HG02840 (cell line): Measurements from ENCODE around the gene FAM193B.
"Not testable (repeated sequence)": the region's sequence is repeated elsewhere in the genome, so short reads cannot be mapped to it uniquely, and the experiment has no call there.

Experiments used
- ATAC-seq: cut with Tn5 transposase; IDR thresholded peaks from one replicate; pipeline ENCODE4 v1.9.1; 2021; ENCODE audit warnings: mild to moderate bottlenecking, moderate library complexity, moderate number of reproducible peaks; ENCODE audit not compliant: unreplicated experiment, low FRiP score

Gene FAM193B

GRCh38 chr5:177578316-177578715 lies 24.0 kb upstream of the FAM193B start:
- no peak for ATAC-seq

DNA sequence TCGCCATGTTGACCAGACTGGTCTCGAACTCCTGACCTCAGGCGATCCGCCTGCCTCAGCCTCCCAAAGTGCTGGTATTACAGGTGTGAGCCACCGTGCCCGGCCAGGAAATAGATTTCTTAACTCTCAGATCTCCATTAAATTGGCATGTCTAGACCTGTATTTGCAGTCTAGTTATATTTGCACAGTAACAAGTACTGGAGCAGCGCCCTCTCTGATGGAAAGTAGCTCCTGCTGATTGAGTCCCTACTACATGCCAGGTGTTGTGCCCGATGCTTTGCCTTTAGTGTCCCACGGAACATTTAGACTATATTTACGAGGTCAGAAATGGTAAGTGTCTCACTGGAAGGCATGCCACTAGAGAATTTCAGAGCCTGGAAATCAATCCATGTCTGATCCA lies 21.8 kb upstream of the FAM193B start:
- ATAC-seq, result no peak

DNA sequence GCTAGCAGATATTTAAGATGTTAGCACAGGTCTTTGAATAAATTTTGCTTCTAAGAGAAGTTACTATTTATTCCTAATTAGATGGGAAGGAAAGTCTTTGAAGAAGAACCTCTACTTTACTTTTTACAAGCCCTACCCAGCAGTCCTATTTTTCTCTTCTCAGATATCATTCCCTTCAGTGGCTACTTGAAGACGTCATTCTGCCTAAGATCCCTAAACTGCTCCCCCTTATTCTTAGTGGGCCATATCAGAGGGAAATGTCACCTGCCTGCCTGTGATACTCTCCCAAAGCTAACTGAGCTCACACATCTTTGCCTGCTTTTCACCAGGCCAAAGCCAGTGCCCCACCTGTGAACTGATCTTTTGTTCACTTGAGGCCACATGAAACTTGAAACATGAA lies 21.1 kb upstream of the FAM193B start:
- no peak for ATAC-seq

GRCh38 chr5:177569894-177570293 lies 15.5 kb upstream of the FAM193B start:
- ATAC-seq, result no peak

DNA sequence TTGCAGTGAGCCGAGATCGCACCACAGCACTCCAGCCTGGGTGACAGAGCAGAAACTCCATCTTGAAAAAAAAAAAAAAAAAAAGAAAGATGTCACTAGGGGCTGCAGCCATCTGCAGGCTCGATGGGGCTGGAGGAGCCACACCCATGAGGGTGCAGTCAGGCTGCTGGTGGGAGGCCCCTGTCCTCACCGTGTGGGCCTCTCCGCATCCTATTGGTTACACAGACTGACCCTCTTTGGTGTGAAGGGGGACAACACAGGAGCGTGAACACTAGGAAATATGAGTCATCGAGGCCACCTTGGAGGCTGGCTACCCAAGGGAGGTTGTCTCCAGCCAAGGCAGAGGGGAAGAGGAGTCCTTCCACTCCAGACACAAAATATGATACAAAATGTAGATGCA lies 14.0 kb upstream of the FAM193B start:
- no peak for ATAC-seq

- no peak for ATAC-seq
Measured at GRCh38 chr5:177565046-177565445, 10.7 kb upstream of the FAM193B start.

DNA sequence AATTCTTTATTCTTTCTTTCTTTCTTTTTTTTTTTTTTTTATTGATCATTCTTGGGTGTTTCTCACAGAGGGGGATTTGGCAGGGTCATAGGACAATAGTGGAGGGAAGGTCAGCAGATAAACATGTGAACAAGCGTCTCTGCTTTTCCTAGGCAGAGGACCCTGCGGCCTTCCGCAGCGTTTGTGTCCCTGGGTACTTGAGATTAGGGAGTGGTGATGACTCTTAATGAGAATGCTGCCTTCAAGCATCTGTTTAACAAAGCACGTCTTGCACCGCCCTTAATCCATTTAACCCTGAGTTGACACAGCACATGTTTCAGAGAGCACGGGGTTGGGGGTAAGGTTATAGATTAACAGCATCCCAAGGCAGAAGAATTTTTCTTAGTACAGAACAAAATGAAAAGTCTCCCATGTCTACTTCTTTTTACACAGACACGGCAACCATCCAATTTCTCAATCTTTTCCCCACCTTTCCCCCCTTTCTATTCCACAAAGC lies 5.1 kb upstream of the FAM193B start:
- not testable (repeated sequence) for ATAC-seq

- ATAC-seq, result no peak
Measured at GRCh38 chr5:177557796-177558195, 3.4 kb upstream of the FAM193B start.

- ATAC-seq, result no peak
Measured at GRCh38 chr5:177557041-177557647, 2.8 kb upstream of the FAM193B start.

- ATAC-seq, result no peak
Measured at GRCh38 chr5:177555665-177556064, 1.3 kb upstream of the FAM193B start.

- ATAC-seq, result no peak
Measured at GRCh38 chr5:177555228-177555627, 865 bp upstream of the FAM193B start.

DNA sequence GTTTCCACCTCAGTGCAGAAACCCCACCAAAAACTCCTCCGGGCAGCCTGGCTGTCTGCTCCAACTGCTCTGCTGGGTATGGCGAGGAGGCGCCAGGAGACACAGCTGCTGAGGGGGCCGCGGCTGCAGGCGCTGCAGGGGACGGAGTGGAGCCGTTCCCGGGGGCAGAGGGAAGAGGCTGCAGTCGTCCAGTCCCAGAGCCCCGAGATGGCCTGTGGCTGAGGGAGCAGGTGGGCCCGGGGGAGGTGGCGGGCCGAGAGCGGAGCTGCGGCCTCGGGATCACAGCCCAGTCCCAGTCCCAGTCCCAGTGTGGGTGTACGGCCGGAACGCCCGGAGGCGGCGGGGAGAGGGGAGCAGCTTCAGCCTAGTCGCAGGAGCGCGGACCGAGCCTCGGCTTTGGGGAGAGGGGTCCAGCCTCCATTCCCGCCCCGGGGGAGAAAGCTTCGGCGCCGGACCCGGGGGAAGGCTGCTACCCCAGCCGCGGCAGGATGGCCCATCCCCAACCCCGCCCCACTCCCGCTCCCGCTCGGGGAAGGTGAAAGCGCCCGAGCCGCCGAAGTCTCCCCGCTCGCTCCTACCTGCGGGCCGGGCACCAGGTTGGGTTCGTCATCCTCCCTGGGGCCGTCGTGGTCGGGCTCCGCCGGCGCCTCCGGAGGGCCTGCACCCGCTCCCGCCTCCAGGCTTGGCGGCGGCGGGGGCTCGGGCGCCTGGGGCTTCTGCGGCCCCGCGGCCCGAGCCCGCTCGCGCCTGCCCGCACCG lies 513 bp downstream of the FAM193B start:
- peak; percentile 35 for ATAC-seq

DNA sequence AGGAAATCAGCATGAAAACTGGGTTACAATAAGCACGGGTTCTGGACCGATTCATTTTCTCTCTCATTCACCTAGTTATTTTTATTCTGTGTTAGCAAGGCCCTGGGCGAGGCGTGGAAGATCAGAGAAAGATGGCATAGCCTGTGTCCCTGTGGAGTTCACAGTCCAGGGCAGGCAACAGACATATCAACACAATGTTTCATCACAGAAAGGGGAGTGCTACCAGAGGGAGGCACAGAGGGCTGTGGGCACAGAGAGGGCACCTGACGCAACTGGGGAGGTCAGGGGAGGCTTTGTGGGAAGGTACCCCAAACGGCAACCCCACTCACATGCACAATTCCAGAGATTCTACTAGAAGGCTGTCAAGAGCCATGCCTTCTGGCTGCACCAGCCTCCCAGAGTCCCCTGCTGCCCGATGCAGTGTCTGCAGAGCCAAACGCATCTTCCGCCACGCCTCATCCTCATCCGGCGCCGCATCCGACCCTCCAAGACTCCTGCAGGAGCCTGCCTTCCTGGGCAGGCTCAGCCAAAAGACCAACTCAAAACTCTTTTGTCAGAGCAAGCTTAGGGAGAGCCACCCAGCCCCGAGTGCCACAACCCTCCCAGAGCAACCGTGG lies 1.4 kb downstream of the FAM193B start:
- no peak for ATAC-seq

GRCh38 chr5:177550122-177550521 lies 4.2 kb downstream of the FAM193B start:
- no peak for ATAC-seq

- ATAC-seq, result no peak
Measured at GRCh38 chr5:177548495-177548894, 5.9 kb downstream of the FAM193B start.

GRCh38 chr5:177547736-177548135 lies 6.6 kb downstream of the FAM193B start:
- ATAC-seq, result no peak

DNA sequence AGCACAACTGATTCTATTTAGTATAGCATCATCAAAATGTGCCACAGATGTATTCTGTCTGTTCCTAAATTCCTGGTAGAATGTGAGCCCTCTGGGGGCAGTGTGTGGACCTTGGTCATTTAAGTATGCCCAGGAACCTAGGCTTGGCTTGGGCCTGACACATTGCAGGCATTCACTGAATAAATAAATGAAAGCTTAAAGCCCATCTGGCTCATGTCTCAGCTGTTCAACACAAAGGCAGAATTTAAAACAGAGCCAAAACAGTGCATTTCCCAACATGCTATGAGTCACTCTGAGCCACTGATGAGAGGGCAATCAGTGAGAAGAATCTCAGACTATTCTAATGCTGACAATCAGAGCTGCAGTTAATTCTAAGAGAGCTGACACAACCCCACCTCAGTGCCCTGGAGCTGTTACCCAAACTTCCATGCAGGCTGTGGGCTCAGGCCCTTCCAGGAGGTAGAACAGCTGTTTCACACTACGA lies 8.1 kb downstream of the FAM193B start:
- ATAC-seq, result no peak

GRCh38 chr5:177545487-177546257 lies 8.7 kb downstream of the FAM193B start:
- no peak for ATAC-seq

- ATAC-seq, result no peak
Measured at GRCh38 chr5:177542816-177543465, 11.4 kb downstream of the FAM193B start.

- no peak for ATAC-seq
Measured at GRCh38 chr5:177540438-177540837, 13.9 kb downstream of the FAM193B start.
